ENCODE results near the gene PAPOLG. TPM values are rescaled to one million over a fixed set of nuclear protein-coding genes. Genes with fewer than 3 reads are reported as not detected.
"Not testable (repeated sequence)": the region's sequence is repeated elsewhere in the genome, so short reads cannot be mapped to it uniquely, and the experiment has no call there.

The PAPOLG gene
- total RNA-seq, 3 donors from 2014 or later (not counting 1 experiment from before 2014, with no cell fraction given), result 19.6 to 25.4 (median 19.8) TPM

GRCh38 chr2:60808330-60808801, 52.3 kb downstream of the PAPOLG start:
- intact Hi-C loops (cut with micrococcal nuclease), result no loop called here
- H3K36me3 ChIP-seq (ENCODE audit: control insufficient read depth, insufficient read depth, low read length), result no peaks in the 10 kb centered on the region
- no peaks in the 10 kb centered on the region for H3K36me3 Mint-ChIP-seq
- no peak overlapping the region for H3K27ac ChIP-seq (ENCODE audit: low read length)
- DNase-seq, result no peak
- peak overlapping the region in 1 of 2 donors; percentile 87 for H3K27ac Mint-ChIP-seq
- no peaks in the 10 kb centered on the region for H3K27me3 ChIP-seq (ENCODE audit: control insufficient read depth, insufficient read depth, low read length)
- H3K4me1 Mint-ChIP-seq, result peaks cover 12 to 34% of the 10 kb centered on the region in 2 donors
- no peak overlapping the region for H3K4me3 Mint-ChIP-seq
- H3K4me1 ChIP-seq (ENCODE audit: control insufficient read depth, insufficient read depth, low read length), result peaks cover 12% of the 10 kb centered on the region
- 96% methylated on average over 16 of the region's 16 CpGs for WGBS (ENCODE audit: insufficient coverage)
- H3K9me3 ChIP-seq (ENCODE audit: control insufficient read depth, insufficient read depth, low read length), result no peaks in the 10 kb centered on the region
- no peak overlapping the region for H3K4me3 ChIP-seq (ENCODE audit: low read length)
- H3K27me3 Mint-ChIP-seq (ENCODE audit: low read depth in 2 of 2), result no peaks in the 10 kb centered on the region
- no peak for TF ChIP-seq CTCF (IDR thresholded peaks at IDR 0.05)
- H3K9me3 Mint-ChIP-seq, result no peaks in the 10 kb centered on the region
- no peak for ATAC-seq

- intact Hi-C loops (cut with micrococcal nuclease), result no loop called here
- Histone ChIP-seq H3K27ac (ENCODE audit: low read length) (no peak overlapping the region), H3K4me1 (ENCODE audit: control insufficient read depth, insufficient read depth, low read length) (peaks cover 9% of the 10 kb centered on the region), H3K36me3 (ENCODE audit: control insufficient read depth, insufficient read depth, low read length) (no peaks in the 10 kb centered on the region), H3K4me3 (ENCODE audit: low read length) (no peak overlapping the region), H3K9me3 (ENCODE audit: control insufficient read depth, insufficient read depth, low read length) (no peaks in the 10 kb centered on the region), H3K27me3 (ENCODE audit: control insufficient read depth, insufficient read depth, low read length) (no peaks in the 10 kb centered on the region)
- Mint-ChIP-seq H3K27ac (no peak overlapping the region), H3K27me3 (ENCODE audit: low read depth in 2 of 2) (no peaks in the 10 kb centered on the region), H3K9me3 (no peaks in the 10 kb centered on the region), H3K36me3 (no peaks in the 10 kb centered on the region), H3K4me3 (no peak overlapping the region), H3K4me1 (peaks cover 9 to 25% of the 10 kb centered on the region in 2 donors)
- TF ChIP-seq CTCF (IDR thresholded peaks at IDR 0.05), result no peak
- WGBS (ENCODE audit: insufficient coverage), result 97% methylated on average over 13 of the region's 14 CpGs
- no peak for DNase-seq
- ATAC-seq, result no peak
These were observed 55.7 kb downstream of the PAPOLG start for GRCh38 chr2:60811491-60812375.

GRCh38 chr2:60817191-60817590, 61.1 kb downstream of the PAPOLG start:
- WGBS (ENCODE audit: insufficient coverage), result 93% methylated on average over 7 of the region's 9 CpGs
- intact Hi-C loops (cut with micrococcal nuclease); H3K4me3 ChIP-seq (ENCODE audit: low read length); H3K27me3 ChIP-seq (ENCODE audit: control insufficient read depth, insufficient read depth, low read length); H3K36me3 ChIP-seq (ENCODE audit: control insufficient read depth, insufficient read depth, low read length); H3K27me3 Mint-ChIP-seq (ENCODE audit: low read depth in 2 of 2); DNase-seq; H3K4me3 Mint-ChIP-seq; ATAC-seq; H3K36me3 Mint-ChIP-seq; H3K9me3 Mint-ChIP-seq; H3K9me3 ChIP-seq (ENCODE audit: control insufficient read depth, insufficient read depth, low read length); H3K27ac ChIP-seq (ENCODE audit: low read length): not testable (repeated sequence)
- peaks cover 36% of the 10 kb centered on the region for H3K4me1 ChIP-seq (ENCODE audit: control insufficient read depth, insufficient read depth, low read length)
- Mint-ChIP-seq H3K4me1 (peaks cover 38 to 49% of the 10 kb centered on the region in 2 donors), H3K27ac (peak overlapping the region in 1 of 2 donors; percentile 35)

GRCh38 chr2:60818272-60818671, 62.2 kb downstream of the PAPOLG start:
- Histone ChIP-seq H3K27ac (ENCODE audit: low read length) (peak overlapping the region; percentile 73), H3K4me1 (ENCODE audit: control insufficient read depth, insufficient read depth, low read length) (peaks cover 36% of the 10 kb centered on the region), H3K36me3 (ENCODE audit: control insufficient read depth, insufficient read depth, low read length) (no peaks in the 10 kb centered on the region), H3K9me3 (ENCODE audit: control insufficient read depth, insufficient read depth, low read length) (peaks cover 3% of the 10 kb centered on the region), H3K4me3 (ENCODE audit: low read length) (no peak overlapping the region), H3K27me3 (ENCODE audit: control insufficient read depth, insufficient read depth, low read length) (no peaks in the 10 kb centered on the region)
- Mint-ChIP-seq H3K27ac (peak overlapping the region; percentile 95 to 98), H3K4me3 (peak overlapping the region; percentile 81), H3K36me3 (no peaks in the 10 kb centered on the region), H3K4me1 (peaks cover 38 to 49% of the 10 kb centered on the region in 2 donors), H3K27me3 (ENCODE audit: low read depth in 2 of 2) (no peaks in the 10 kb centered on the region), H3K9me3 (no peaks in the 10 kb centered on the region)
- ATAC-seq (peak in 1 of 3 donors; percentile 29), DNase-seq (peak in 1 of 2 donors; percentile 60)
- peak; percentile 22 for TF ChIP-seq CTCF (IDR thresholded peaks at IDR 0.05)
- 73% methylated on average over 3 of the region's 4 CpGs for WGBS (ENCODE audit: insufficient coverage)
- intact Hi-C loops (cut with micrococcal nuclease), result loop anchor here (2.0 kb wide), 1 partner anchor 21 kb away; no protein-coding TSS in a partner anchor
